GM12878 (cell line): Measurements from ENCODE around the gene ZNF322. TPM values are rescaled to one million over a fixed set of nuclear protein-coding genes. Genes with fewer than 3 reads are reported as not detected.

ENCODE experiments used
- ATAC-seq: fragments of 200-7000 bp; cut with Tn5 transposase; 3 replicates; pipeline ENCODE4 v1.9.1; 2020; ENCODE audit warnings: mild to moderate bottlenecking, moderate library complexity
- BruUV-seq: library from RNA; stranded (reverse); fragments of 400-500 nt; replicated peaks from 2 replicates; lab custom pipeline; 2021; lab: Mats Ljungman, UMichigan
- CTCF ChIA-PET: fragments of 300-600 bp; sonication (Branson Sonifier 250); formaldehyde crosslinking; extraction: SDS; loops from one replicate; lab custom pipeline; 2021; ENCODE audit warnings: inconsistent platforms; lab: Yijun Ruan, JAX
- POLR2A ChIA-PET: fragments of 350-600 bp; formaldehyde crosslinking; extraction: SDS; loops from one replicate; lab custom pipeline; 2021; ENCODE audit warnings: inconsistent platforms; lab: Charles Lee
- RAD21 ChIA-PET: fragments of 300-600 bp; sonication (Branson Sonifier 250); formaldehyde crosslinking; loops from one replicate; lab custom pipeline; 2023; ENCODE audit warnings: antibody characterized with exemption; ENCODE audit not compliant: unreplicated experiment; lab: Charles Lee
- SMC1A ChIA-PET: fragments of 300-600 bp; sonication (Branson Sonifier 250); formaldehyde crosslinking; loops from one replicate; lab custom pipeline; 2023; ENCODE audit not compliant: unreplicated experiment, uncharacterized antibody; lab: Charles Lee
- DNase-seq: peaks from one replicate; pipeline ENCODE4 v3.0.0-alpha.2; 2011; ENCODE audit warnings: low read depth, low spot score
- FAIRE-seq: peaks from 3 replicates; lab custom pipeline; 2011; peaks lifted over from hg19 to GRCh38; lab: Jason Lieb, UNC
- H2AFZ ChIP-seq: 2 replicates; pipeline ENCODE4 v1.6.0; 2011; ENCODE audit warnings: low read depth, low read length, control low read depth; ENCODE audit not compliant: control insufficient read depth
- H3K27ac ChIP-seq: 2 replicates; pipeline ENCODE4 v1.5.1; 2011; ENCODE audit warnings: control low read depth; ENCODE audit not compliant: control insufficient read depth, insufficient read depth
- H3K27me3 ChIP-seq, 2 experiments: replicated peaks in 1 of 2; 2 replicates each; pipeline versions ENCODE4 v1.6.0 to v1.6.1; 2011; ENCODE audit warnings: low read length in 1 of 2; ENCODE audit not compliant: control insufficient read depth in 2 of 2, insufficient read depth in 2 of 2
- H3K36me3 ChIP-seq, 2 experiments: 2 replicates each; pipeline ENCODE4 v1.5.1; 2011; ENCODE audit warnings: low read length in 1 of 2; ENCODE audit not compliant: control insufficient read depth in 2 of 2, insufficient read depth in 2 of 2
- H3K4me1 ChIP-seq: 2 replicates; pipeline ENCODE4 v1.6.1; 2011; ENCODE audit warnings: mild to moderate bottlenecking, low read length, moderate library complexity, mixed read lengths; ENCODE audit not compliant: control insufficient read depth, insufficient read depth
- H3K4me2 ChIP-seq: 2 replicates; pipeline ENCODE4 v1.6.0; 2011; ENCODE audit warnings: control low read depth; ENCODE audit not compliant: control insufficient read depth, insufficient read depth
- H3K4me3 ChIP-seq: fragments of 200-600 bp; sonication (generic); 2 replicates; pipeline ENCODE4 v1.5.1; 2016
- H3K79me2 ChIP-seq: 2 replicates; pipeline ENCODE4 v1.6.0; 2011; ENCODE audit warnings: low read length; ENCODE audit not compliant: control insufficient read depth, insufficient read depth
- H3K9ac ChIP-seq: 2 replicates; pipeline ENCODE4 v1.8.0; 2011; ENCODE audit warnings: low read length, control low read depth, mixed read lengths; ENCODE audit not compliant: control insufficient read depth, insufficient read depth
- H3K9me3 ChIP-seq: replicated peaks from 3 replicates; pipeline ENCODE4 v1.5.1; 2011; ENCODE audit warnings: mild to moderate bottlenecking, low read length; ENCODE audit not compliant: control insufficient read depth, insufficient read depth
- H4K20me1 ChIP-seq: 2 replicates; pipeline ENCODE4 v1.6.0; 2011; ENCODE audit not compliant: control insufficient read depth, insufficient read depth
- ASH2L ChIP-seq: fragments of 300-600, 200-600 bp; sonication (generic); IDR thresholded peaks from 2 replicates; pipeline ENCODE4 v1.6.1; 2017; ENCODE audit warnings: low read depth, mild to moderate bottlenecking, borderline replicate concordance
- BRCA1 ChIP-seq: IDR thresholded peaks from 2 replicates; pipeline ENCODE4 v1.6.1; 2011; ENCODE audit warnings: low read depth, low read length, improper control_type of control experiment
- GABPA ChIP-seq: IDR thresholded peaks from 2 replicates; pipeline ENCODE4 v1.6.1; 2014; ENCODE audit warnings: antibody characterized with exemption, low read depth, mild to moderate bottlenecking, inconsistent platforms
- IRF3 ChIP-seq: fragments of 450-650 bp; IDR thresholded peaks from 2 replicates; pipeline ENCODE4 v1.6.1; 2014; ENCODE audit warnings: mild to moderate bottlenecking
- NBN ChIP-seq: fragments of 450-650 bp; IDR thresholded peaks from 2 replicates; pipeline ENCODE4 v1.6.1; 2016
- RAD21 ChIP-seq: IDR thresholded peaks from 2 replicates; pipeline ENCODE4 v1.6.1; 2011; ENCODE audit warnings: mild to moderate bottlenecking, low read depth, low read length, moderate library complexity; ENCODE audit not compliant: insufficient read depth
- RB1 ChIP-seq: fragments of 450-650 bp; formaldehyde crosslinking; IDR thresholded peaks from 2 replicates; pipeline ENCODE4 v1.6.1; 2017; ENCODE audit warnings: mild to moderate bottlenecking, borderline replicate concordance
- SMAD1 ChIP-seq: fragments of 450-650 bp; IDR thresholded peaks from 2 replicates; pipeline ENCODE4 v1.6.1; 2018; ENCODE audit warnings: mild to moderate bottlenecking, low read depth; ENCODE audit not compliant: partially characterized antibody
- ZZZ3 ChIP-seq: IDR thresholded peaks from 2 replicates; pipeline ENCODE4 v1.6.1; 2011; ENCODE audit warnings: low read depth; ENCODE audit not compliant: control insufficient read depth, insufficient read length
- WGBS: methylation state at CpG from one replicate; pipeline ENCODE4 v1.1.6; 2016; ENCODE audit warnings: low lambda C conversion rate; ENCODE audit not compliant: insufficient replicate concordance, insufficient coverage; ENCODE audit errors: missing lambda C conversion rate; 5-methylcytosine and 5-hydroxymethylcytosine counted together
- in situ Hi-C: fragments of 300-500 bp; cut with MboI; formaldehyde crosslinking; loops from 9 replicates; pipeline ENCODE4 v1.14.3; 2018; ENCODE audit warnings: mixed read lengths
- intact Hi-C: fragments of 100-400 bp; cut with micrococcal nuclease; formaldehyde crosslinking; loops from one replicate; pipeline ENCODE4 v1.14.2; 2022; ENCODE audit not compliant: unreplicated experiment
- polyA plus RNA-seq, 11 experiments: library from polyadenylated mRNA; depleted of rRNA in 4 of 11; unstranded in 6 of 11; stranded (reverse) in 5 of 11; fragments of >200 nt; fragmentation: Nextera tagmentation in 4 of 11; fragmentation: Illumina TruSeq in 1 of 11; extraction: Ambion mirVana in 4 of 11; extraction: Trizol in 1 of 11; gene quantifications; 1 replicate in 1 of 11; 2 replicates in 10 of 11; pipeline versions ENCODE4 v1.2.1 to v1.2.3, GENCODE V29; 2011 to 2016; ENCODE audit warnings: inconsistent platforms in 2 of 11, missing spikeins in 2 of 11, low read depth in 1 of 11
- total RNA-seq, 4 experiments: library from RNA; depleted of rRNA in 3 of 4; stranded (reverse); fragments of >200 nt in 3 of 4; fragmentation: Illumina TruSeq in 1 of 4; extraction: Trizol in 1 of 4; gene quantifications; 2 replicates each; pipeline versions ENCODE4 v1.2.1 to v1.2.3, GENCODE V29; 2013 to 2021

ZNF322 gene
- total and polyA plus RNA-seq, 10 of the 15 experiments (the other 5 are each of a cell fraction or from before 2014, with no cell fraction given), result 2.7 to 19.1 (median 11.9) TPM

DNA sequence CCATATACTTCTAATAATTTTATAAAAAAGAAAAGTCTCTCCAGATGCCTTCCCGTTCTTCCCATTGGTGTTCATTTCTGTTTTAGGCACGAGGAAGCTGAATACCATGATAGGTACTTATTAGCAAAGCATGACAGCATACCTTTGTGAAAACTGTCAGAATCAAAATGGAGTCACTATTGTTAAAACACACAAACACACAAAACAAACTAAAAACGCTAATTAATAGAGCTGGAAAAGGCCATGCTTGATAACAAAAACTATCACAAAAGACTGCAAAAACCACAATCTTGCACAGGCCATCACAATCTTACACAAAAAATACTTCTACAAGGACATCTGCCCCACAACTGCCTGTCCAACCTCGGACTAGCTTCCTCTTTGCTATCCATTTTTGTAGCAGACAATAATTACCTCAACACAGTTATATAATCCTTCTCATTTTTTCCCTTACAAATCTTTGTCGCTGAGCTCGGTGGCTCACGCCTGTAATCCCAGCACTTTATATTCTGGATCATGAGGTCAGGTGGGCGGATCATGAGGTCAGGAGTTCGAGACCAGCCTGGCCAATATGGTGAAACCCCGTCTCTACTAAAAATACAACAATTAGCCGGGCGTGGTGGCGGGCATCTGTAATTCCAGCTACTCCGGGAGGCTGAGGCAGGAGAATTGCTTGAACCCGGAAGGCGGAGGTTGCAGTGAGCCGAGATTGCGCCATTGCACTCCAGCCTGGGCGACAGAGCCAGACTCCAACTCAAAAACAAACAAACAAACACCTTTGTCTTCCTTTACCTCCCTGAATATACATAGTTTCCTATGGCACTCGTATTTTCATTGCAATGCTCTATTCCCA lies 66.0 kb downstream of the ZNF322 start:
- RAD21 ChIA-PET, result interaction anchor here (1.6 to 3.4 kb wide), 5 partner anchors 17 to 418 kb away, joined by 4 to 16 read pairs (median 5); no protein-coding TSS in a partner anchor
- intact Hi-C loops, result loop anchor here (2.0 to 10.0 kb wide), 3 partner anchors 57 to 419 kb away; no protein-coding TSS in a partner anchor

More for the DNA sequence above, 66.0 kb downstream of the ZNF322 start:
- no peaks in the 10 kb centered on the region for H4K20me1 ChIP-seq
- H3K27me3 ChIP-seq, result no peaks in the 10 kb centered on the region
- SMC1A ChIA-PET, result interaction anchor here (0.7 to 8.3 kb wide), 5 partner anchors 17 to 263 kb away, joined by 3 to 170 read pairs (median 21); no protein-coding TSS in a partner anchor
- no peak overlapping the region for H2AFZ ChIP-seq
- no peak overlapping the region for H3K27ac ChIP-seq
- 27% methylated on average over 20 of the region's 20 CpGs for WGBS
- H3K36me3 ChIP-seq, result peaks cover under 1 to 4% of the 10 kb centered on the region in 2 experiments; a peak in 1 of 4 replicates
- no peak overlapping the region for H3K4me2 ChIP-seq
- in situ Hi-C loops, result no loop called here
- ATAC-seq, result no peak
- H3K4me1 ChIP-seq, result peaks cover 10% of the 10 kb centered on the region
- no TSS peak for BruUV-seq
- no peak for DNase-seq
- POLR2A ChIA-PET, result interaction anchor here (1.1 to 2.5 kb wide), 3 partner anchors 14 to 24 kb away, joined by 3 to 8 read pairs (median 4); no protein-coding TSS in a partner anchor
- peaks cover 18% of the 10 kb centered on the region for H3K79me2 ChIP-seq
- no peak overlapping the region for H3K4me3 ChIP-seq
- H3K9ac ChIP-seq, result no peak overlapping the region
- TF ChIP-seq ASH2L (no peak), RAD21 (no peak), SMAD1 (no peak), IRF3 (no peak), RB1 (no peak), ZZZ3 (no peak), BRCA1 (no peak), NBN (no peak), GABPA (no peak)
- TF ChIP-seq, all 136 proteins: peak for 0
- CTCF ChIA-PET, result interaction anchor here (1.1 to 8.7 kb wide), 5 partner anchors 16 to 501 kb away, joined by 3 to 267 read pairs (median 32); no protein-coding TSS in a partner anchor
- no peak for FAIRE-seq
- no peaks in the 10 kb centered on the region for H3K9me3 ChIP-seq
